GM12875 (cell line): ENCODE measurements around the gene FGFR3.

ENCODE experiments used
- H3K4me3 ChIP-seq: one replicate; pipeline ENCODE4 v1.5.1; 2011; ENCODE audit warnings: low read depth, low read length, control low read depth
- TF ChIP-seq, protein P1 (sequence below): IDR thresholded peaks from 2 replicates; pipeline ENCODE4 v1.5.1; 2011; ENCODE audit warnings: low read depth, mild to moderate bottlenecking, control low read depth, inconsistent platforms, low read length, moderate library complexity, borderline replicate concordance; ENCODE audit not compliant: insufficient read depth

FGFR3 gene

GRCh38 chr4:1799387-1800375 is 6.6 kb downstream of the FGFR3 start:
- H3K4me3 ChIP-seq: no peak overlapping the region
- TF ChIP-seq, protein P1, sequence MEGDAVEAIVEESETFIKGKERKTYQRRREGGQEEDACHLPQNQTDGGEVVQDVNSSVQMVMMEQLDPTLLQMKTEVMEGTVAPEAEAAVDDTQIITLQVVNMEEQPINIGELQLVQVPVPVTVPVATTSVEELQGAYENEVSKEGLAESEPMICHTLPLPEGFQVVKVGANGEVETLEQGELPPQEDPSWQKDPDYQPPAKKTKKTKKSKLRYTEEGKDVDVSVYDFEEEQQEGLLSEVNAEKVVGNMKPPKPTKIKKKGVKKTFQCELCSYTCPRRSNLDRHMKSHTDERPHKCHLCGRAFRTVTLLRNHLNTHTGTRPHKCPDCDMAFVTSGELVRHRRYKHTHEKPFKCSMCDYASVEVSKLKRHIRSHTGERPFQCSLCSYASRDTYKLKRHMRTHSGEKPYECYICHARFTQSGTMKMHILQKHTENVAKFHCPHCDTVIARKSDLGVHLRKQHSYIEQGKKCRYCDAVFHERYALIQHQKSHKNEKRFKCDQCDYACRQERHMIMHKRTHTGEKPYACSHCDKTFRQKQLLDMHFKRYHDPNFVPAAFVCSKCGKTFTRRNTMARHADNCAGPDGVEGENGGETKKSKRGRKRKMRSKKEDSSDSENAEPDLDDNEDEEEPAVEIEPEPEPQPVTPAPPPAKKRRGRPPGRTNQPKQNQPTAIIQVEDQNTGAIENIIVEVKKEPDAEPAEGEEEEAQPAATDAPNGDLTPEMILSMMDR: no peak

DNA sequence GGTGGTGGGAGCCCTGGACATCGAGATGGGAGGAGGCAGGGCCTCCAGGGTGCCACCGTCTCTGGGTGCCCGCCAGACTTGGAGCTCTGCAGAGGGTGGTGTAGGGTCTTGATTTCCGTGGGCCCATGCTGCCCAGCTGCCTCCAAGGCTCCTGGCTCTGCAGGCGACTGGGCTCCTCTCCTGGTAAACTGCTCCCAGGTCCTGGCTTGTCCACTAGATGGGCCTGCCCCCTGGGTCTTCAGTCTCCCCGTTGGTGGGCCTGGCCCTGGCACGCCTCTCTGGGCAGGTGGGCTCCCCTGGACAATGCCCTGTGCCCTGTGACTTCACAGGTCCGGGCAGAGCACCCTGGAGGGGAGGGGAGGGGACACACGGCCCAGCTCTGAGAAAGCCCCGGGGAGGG is 7.7 kb downstream of the FGFR3 start:
- no peak overlapping the region for H3K4me3 ChIP-seq
- TF ChIP-seq, protein P1: no peak

- TF ChIP-seq, protein P1: no peak
- H3K4me3 ChIP-seq: no peak overlapping the region
These were observed 8.3 kb downstream of the FGFR3 start for GRCh38 chr4:1801286-1801958.

DNA sequence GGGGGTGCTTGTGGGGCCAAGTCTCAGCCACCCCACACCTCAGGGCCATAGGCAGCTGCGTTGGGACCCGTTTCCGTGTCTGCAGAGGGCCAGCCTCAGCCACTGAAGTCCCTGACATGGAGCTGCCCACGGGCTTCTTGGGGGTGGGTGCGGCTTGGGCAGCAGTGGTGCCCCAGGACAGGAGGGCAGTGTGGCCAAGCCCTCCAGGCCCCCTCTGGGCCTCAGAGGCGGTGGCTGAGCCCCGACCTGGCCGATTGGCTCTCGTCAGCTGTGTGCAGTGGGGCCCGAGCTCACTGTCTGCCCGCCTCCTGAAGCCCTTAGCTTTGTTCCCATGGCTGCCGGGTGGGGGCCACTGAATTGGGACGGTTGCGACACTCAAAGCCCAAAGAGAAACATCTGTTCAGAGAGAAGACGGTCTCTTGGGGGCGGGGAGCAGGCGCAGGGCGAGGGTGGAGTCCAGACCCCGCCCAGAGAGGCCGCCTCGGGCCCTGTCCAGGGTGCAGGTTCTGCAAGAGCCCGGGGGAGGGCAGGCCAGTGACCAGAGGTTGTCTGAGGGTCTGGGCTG is 9.1 kb downstream of the FGFR3 start:
- no peak overlapping the region for H3K4me3 ChIP-seq
- TF ChIP-seq, protein P1: no peak

DNA sequence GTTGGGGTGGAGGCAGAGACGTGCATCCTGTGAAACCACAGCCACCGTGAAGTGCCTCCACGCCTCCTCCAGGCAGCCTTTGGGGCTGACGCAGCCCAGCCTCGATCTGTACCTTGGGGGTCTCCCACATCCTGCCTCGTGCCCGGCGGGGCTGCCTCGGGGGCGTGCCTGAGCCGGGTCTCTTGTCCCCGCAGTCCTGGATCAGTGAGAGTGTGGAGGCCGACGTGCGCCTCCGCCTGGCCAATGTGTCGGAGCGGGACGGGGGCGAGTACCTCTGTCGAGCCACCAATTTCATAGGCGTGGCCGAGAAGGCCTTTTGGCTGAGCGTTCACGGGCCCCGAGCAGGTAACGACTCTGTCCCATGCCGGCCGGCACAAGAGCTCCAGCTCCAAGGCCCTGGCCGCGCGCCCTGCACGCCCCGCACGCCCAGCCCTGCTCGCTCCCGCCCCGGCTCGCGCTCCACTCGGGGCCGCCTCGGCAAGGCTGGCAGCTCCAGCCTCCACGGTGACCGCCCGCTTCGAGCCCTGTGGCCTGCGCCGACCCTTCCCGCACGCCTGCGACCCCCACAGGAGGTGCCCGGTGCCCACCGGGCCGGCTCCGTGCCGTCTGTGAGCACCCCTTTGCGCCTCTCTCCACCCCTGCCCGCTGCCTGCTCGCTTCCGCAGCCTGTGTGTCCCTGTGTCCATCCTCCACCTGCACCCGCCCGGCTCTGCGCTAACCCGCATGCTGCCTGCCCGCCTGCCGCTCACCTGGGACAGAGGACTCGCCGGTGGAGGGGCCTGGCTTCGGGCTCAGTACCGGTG is 9.8 kb downstream of the FGFR3 start:
- TF ChIP-seq, protein P1: no peak
- no peak overlapping the region for H3K4me3 ChIP-seq

DNA sequence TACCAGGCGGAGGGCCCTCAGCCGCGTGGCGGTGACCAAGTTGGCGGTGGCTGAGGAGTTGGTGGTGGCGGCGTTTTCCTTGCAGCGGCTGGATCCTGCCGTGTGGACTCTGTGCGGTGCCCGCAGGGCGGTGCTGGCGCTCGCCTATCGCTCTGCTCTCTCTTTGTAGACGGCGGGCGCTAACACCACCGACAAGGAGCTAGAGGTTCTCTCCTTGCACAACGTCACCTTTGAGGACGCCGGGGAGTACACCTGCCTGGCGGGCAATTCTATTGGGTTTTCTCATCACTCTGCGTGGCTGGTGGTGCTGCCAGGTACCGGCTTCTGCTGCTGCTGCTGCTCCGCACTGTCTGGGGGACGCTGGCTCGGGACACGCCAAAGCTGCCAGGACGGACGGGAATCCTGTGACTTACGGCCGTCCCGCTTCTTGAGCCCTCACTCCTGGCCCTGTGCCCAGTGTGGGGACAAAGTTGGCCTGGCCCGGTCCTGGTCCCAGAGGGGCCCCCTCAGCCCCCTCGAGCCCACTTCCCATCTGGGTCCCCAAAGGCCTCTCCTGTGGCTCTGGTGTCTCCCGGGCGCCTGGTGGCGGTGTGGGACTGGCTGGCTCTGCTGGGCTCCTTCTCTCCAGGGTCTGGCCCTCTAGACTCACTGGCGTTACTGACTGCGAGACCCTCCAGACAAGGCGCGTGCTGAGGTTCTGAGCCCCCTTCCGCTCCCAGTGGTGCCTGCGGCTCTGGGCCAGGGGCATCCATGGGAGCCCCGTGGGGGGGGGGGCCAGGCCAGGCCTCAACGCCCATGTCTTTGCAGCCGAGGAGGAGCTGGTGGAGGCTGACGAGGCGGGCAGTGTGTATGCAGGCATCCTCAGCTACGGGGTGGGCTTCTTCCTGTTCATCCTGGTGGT is 10.7 kb downstream of the FGFR3 start:
- TF ChIP-seq, protein P1: no peak
- no peak overlapping the region for H3K4me3 ChIP-seq
